Activated CD4-positive, alpha-beta T cell treated with anti-CD3 and anti-CD28 coated beads, Interleukin-2, amount 10 ng/mL, durations not matched to agents 7 days and 5 days (primary cell): ENCODE results near the gene PCED1A. TPM values are rescaled to one million over a fixed set of nuclear protein-coding genes. Genes with fewer than 3 reads are reported as not detected.
A peak's percentile ranks its signal among the peaks of the same experiment; 100 is the strongest.
"Not testable (repeated sequence)": the region's sequence is repeated elsewhere in the genome, so short reads cannot be mapped to it uniquely, and the experiment has no call there.

ENCODE experiments used
- CTCF ChIA-PET: fragments of 350-600 bp; sonication (Branson Sonifier 250); formaldehyde crosslinking; loops from one replicate; lab custom pipeline; 2021; ENCODE audit warnings: antibody characterized with exemption; lab: Charles Lee
- POLR2A ChIA-PET: fragments of 350-600 bp; sonication (Branson Sonifier 250); formaldehyde crosslinking; loops from one replicate; lab custom pipeline; 2021; ENCODE audit warnings: antibody characterized with exemption; lab: Charles Lee
- DNase-seq: peaks from one replicate; pipeline ENCODE4 v3.0.0-alpha.2; 2020
- H3K27ac Mint-ChIP-seq: one replicate; pipeline ENCODE4 v1.8.0; 2021; ENCODE audit warnings: mild to moderate bottlenecking, moderate library complexity, mixed read lengths
- H3K27me3 Mint-ChIP-seq: one replicate; pipeline ENCODE4 v1.8.0; 2021; ENCODE audit warnings: mixed read lengths
- H3K36me3 Mint-ChIP-seq: one replicate; pipeline ENCODE4 v1.8.0; 2021; ENCODE audit warnings: low read depth, mixed read lengths
- H3K4me1 Mint-ChIP-seq: one replicate; pipeline ENCODE4 v1.8.0; 2021; ENCODE audit warnings: mixed read lengths
- H3K4me3 Mint-ChIP-seq: one replicate; pipeline ENCODE4 v1.8.0; 2021; ENCODE audit warnings: mild to moderate bottlenecking, moderate library complexity, mixed read lengths
- H3K9me3 Mint-ChIP-seq: one replicate; pipeline ENCODE4 v1.8.0; 2021; ENCODE audit warnings: mixed read lengths
- total RNA-seq, 2 experiments: library from RNA; stranded (reverse); gene quantifications; one replicate each; pipeline ENCODE4 v1.2.3, GENCODE V29; 2021

PCED1A gene
- total RNA-seq, 2 experiments from 2014 or later = 22.6 to 23.9 TPM

DNA sequence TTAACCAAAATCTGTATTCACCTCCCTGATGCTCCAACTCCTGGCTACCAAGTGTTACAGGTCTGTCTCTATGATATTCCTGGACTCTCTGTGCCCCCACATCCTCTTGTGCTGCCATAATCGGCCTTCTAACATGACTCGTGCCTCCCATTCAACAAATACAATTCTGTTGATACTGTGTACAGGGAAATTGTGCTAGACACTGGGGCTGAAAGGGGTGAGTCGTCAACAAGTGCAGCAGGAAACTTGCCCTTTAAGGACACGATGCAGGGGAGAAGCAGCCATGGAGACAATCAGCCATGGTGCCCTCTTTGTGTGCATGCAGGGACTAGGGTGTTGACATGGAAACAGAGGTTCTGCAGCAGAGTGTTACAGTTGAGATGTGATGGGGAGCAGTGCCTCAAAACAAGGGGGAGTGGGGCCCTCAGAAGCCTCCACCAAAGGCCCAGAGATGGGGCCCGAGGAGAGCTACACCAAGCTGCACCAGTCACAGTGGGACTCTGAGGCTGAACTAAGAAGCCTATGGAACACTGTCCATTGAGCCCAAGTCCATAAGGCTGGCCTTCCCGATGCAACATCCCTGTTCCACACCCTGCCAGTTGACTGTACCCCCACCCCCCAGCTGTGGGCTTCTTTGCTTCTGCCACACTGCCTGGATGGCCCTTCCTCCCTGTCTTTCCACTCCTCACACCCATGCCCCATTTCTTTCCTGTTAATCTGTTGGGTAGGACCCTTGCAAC lies 3.1 kb downstream of the PCED1A start:
- no peak overlapping the region for H3K27ac Mint-ChIP-seq
- peaks cover 16% of the 10 kb centered on the region for H3K4me1 Mint-ChIP-seq
- DNase-seq = no peak
- H3K4me3 Mint-ChIP-seq = no peak overlapping the region
- ChIA-PET POLR2A (no interaction called here), CTCF (interaction anchor here (1.8 kb wide), 1 partner anchor 10 kb away, joined by 4 read pairs; no protein-coding TSS in a partner anchor)
- peaks cover 2% of the 10 kb centered on the region for H3K9me3 Mint-ChIP-seq
- no peaks in the 10 kb centered on the region for H3K27me3 Mint-ChIP-seq
- peaks cover 8% of the 10 kb centered on the region for H3K36me3 Mint-ChIP-seq

DNA sequence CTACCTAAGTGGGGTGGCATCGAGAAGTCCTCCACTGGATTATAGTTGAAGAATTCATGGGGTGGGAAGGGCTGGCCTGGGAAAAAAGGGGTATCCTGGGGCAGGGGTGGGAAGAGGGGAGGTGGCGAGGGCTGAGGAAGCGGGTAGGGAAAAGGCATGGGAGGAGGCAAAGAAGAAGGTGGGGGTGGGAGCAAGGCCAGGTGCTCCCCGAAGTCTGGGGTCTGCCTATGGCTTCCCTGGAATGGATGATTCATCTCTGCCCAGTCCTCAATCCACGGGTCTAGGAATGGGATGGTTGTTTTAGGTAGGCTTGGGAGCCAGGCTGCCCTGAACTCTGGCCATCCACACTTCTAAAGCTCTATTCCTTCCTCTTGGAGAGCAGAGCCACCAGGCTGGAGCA lies 4.4 kb downstream of the PCED1A start:
- Mint-ChIP-seq H3K9me3 (peaks cover 2% of the 10 kb centered on the region), H3K27ac (no peak overlapping the region), H3K4me3 (no peak overlapping the region), H3K36me3 (peaks cover 8% of the 10 kb centered on the region), H3K27me3 (no peaks in the 10 kb centered on the region), H3K4me1 (peaks cover 13% of the 10 kb centered on the region)
- ChIA-PET POLR2A (no interaction called here), CTCF (interaction anchor here (0.6 to 0.9 kb wide), 3 partner anchors 13 to 84 kb away, joined by 3 to 4 read pairs (median 3); no protein-coding TSS in a partner anchor)
- no peak for DNase-seq

DNA sequence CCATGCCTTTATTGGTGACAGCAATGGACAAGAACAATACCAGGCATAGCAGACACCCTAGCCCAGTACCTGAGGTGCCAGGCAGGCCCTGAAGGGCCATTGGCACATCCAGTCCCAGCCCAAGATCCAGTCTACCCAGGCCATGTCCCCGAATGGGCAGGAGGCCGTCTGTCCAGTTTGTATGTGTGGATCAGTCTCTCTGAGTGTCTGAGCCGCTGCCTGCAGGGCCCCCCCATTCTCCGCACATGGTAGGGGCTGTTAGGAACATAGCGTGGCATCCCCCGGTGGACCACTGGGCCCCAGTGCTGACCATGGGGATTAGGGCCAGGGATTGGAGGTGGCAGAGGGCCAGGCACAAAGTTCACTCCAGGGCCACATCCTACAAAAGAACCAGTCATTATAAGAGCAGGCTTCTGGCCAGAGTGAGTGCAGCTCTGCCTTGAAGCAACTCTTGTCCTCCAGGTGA lies 5.1 kb downstream of the PCED1A start:
- Mint-ChIP-seq H3K36me3 (peaks cover 8% of the 10 kb centered on the region), H3K27me3 (no peaks in the 10 kb centered on the region), H3K9me3 (peaks cover 2% of the 10 kb centered on the region), H3K27ac (no peak overlapping the region), H3K4me1 (peaks cover 13% of the 10 kb centered on the region), H3K4me3 (no peak overlapping the region)
- DNase-seq = no peak
- POLR2A ChIA-PET = no interaction called here
- CTCF ChIA-PET = interaction anchor here (0.6 to 1.0 kb wide), 2 partner anchors 17 to 84 kb away, joined by 3 read pairs; no protein-coding TSS in a partner anchor

DNA sequence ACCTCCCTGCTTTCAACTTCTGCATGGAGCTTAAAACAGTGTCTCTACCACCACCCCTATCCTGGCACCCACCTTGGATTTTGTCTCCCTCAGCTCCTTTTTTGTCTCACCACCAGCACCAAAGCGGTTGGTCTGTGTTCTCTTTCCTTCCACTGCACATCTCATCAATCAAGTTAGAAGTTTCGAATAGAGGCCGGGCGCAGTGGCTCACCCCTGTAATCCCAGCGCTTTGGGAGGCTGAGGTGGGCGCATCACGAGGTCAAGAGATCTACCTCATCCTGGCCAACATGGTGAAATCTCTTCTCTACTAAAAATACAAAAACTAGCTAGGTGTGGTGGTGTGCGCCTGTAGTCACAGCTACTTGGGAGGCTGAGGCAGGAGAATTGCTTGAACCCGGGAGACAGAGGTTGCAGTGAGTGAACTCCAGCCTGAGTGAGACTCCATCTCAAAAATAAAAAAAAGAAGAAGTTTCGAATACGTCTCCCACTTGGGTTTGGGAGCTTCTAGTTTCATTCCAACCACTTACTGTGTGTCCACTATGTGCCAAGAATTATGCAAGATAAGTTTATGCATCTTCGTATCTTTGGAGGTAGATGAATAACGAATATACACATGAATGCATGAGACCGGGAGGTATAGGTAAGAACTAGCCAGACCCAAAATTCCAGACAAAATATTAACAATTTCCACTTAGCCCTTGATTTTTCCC lies 5.9 kb downstream of the PCED1A start:
- peaks cover 10% of the 10 kb centered on the region for H3K4me1 Mint-ChIP-seq
- no peak overlapping the region for H3K27ac Mint-ChIP-seq
- peaks cover 2% of the 10 kb centered on the region for H3K9me3 Mint-ChIP-seq
- no peak for DNase-seq
- H3K27me3 Mint-ChIP-seq = peaks cover 2% of the 10 kb centered on the region
- H3K36me3 Mint-ChIP-seq = peaks cover 8% of the 10 kb centered on the region
- ChIA-PET CTCF (interaction anchor here (1.0 kb wide), 1 partner anchor 18 kb away, joined by 3 read pairs; no protein-coding TSS in a partner anchor), POLR2A (no interaction called here)
- no peak overlapping the region for H3K4me3 Mint-ChIP-seq

DNA sequence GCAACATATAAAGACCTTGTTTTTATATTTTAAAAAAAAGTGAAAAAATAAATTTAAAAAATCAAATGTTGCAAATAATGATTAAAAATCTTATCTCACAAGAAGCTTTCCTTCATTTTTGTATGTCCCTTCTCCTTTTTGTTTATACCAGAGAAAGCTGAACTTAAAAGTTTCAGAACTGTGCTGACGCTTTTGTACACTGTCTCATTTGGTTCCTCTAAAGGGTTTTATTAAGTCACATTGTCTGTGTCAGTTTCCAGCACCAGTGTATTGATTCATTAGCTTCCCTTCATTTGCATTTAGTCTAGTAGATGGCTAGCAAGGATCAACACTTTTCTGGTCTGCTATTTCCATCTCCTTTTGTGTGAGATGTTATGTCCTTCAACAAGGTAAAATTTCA lies 6.7 kb downstream of the PCED1A start:
- peaks cover 6% of the 10 kb centered on the region for H3K4me1 Mint-ChIP-seq
- H3K27me3 Mint-ChIP-seq = peaks cover 10% of the 10 kb centered on the region
- ChIA-PET CTCF (no interaction called here), POLR2A (no interaction called here)
- no peak overlapping the region for H3K4me3 Mint-ChIP-seq
- H3K36me3 Mint-ChIP-seq = peaks cover 3% of the 10 kb centered on the region
- no peak overlapping the region for H3K27ac Mint-ChIP-seq
- no peak for DNase-seq
- no peaks in the 10 kb centered on the region for H3K9me3 Mint-ChIP-seq

DNA sequence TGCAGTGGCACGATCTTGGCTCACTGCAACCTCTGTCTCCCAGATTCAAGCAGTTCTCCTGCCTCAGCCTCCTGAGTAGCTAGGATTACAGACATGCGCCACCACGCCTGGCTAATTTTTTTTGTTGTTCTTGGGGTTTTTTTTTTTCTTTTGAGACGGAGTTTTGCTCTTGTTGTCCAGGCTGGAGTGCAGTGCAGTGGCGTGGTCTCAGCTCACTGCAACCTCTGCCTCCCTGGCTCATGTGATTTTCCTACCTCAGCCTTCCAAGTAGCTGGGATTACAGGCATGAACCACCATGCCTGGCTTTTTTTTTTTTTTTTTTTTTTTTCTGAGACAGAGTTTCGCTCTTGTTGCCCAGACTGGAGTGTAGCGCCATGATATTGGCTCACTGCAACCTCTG lies 9.2 kb downstream of the PCED1A start:
- H3K4me1 Mint-ChIP-seq = peaks cover 13% of the 10 kb centered on the region
- H3K27me3 Mint-ChIP-seq = peaks cover 34% of the 10 kb centered on the region
- CTCF ChIA-PET = interaction anchor here (0.6 kb wide), 1 partner anchor 673 kb away, joined by 5 read pairs; no protein-coding TSS in a partner anchor
- H3K9me3 Mint-ChIP-seq, H3K27ac Mint-ChIP-seq, H3K4me3 Mint-ChIP-seq, POLR2A ChIA-PET, DNase-seq, H3K36me3 Mint-ChIP-seq: not testable (repeated sequence)

DNA sequence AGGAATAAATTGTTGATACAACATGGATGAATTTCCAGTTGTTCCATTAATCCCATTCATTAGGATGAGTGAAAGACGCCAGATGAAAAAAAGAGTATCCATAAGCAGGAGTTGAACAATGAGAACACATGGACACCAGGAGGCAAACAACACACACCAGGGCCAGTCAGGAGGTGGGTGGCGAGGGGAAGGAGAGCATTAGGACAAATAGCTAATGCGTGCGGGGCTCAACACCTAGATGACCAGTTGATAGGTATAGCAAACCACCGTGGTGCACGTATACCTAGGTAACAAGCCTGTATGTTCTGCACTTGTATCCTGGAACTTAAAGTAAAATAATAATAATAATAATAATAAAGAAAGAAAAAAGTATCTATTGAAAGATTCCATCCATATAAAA lies 11.1 kb downstream of the PCED1A start:
- ChIA-PET POLR2A (no interaction called here), CTCF (no interaction called here)
- H3K4me1 Mint-ChIP-seq = peaks cover 19% of the 10 kb centered on the region
- H3K9me3 Mint-ChIP-seq = no peaks in the 10 kb centered on the region
- no peak overlapping the region for H3K4me3 Mint-ChIP-seq
- H3K27ac Mint-ChIP-seq = no peak overlapping the region
- H3K36me3 Mint-ChIP-seq = peaks cover 3% of the 10 kb centered on the region
- no peak for DNase-seq
- H3K27me3 Mint-ChIP-seq = peaks cover 39% of the 10 kb centered on the region

DNA sequence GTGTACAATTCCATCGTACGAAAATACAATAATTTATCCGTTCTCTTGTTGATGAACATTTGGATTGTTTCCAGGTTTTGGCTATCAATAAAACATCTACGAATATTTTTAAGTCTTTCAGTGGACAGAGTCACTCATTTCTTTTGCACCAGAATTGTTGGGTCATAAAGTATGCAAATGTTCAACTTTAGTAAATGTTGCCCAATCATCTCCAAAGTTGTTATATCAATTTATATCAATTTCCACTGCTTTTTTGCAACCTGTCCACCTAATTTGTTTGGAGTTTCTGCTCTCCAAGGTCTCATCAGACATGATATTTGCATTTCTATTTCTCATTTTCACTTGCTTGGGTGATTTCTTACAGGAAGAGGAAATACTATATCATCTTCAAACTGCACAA lies 13.8 kb downstream of the PCED1A start:
- H3K4me3 Mint-ChIP-seq = no peak overlapping the region

DNA sequence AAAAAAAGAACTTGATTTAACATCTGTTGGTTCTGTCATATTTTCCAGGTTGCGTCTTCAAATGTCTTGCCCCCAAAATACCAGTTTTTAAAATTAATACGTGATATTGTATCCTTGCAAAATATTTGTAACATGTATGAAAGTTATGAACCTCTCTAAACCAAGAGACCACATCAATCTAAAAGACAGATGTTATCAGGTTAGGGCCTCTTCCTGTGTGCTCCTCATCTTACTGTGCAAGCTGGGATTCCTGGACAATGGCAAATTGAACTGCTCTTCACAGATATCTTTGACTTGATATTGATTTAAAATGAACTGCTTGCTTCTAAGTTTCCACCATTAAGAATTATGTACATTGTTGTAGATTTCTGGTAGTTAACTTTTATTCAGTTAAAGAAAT lies 14.7 kb downstream of the PCED1A start:
- H3K4me3 Mint-ChIP-seq = no peak overlapping the region
- no peaks in the 10 kb centered on the region for H3K9me3 Mint-ChIP-seq
- no peak overlapping the region for H3K27ac Mint-ChIP-seq
- no peak for DNase-seq
- peaks cover 47% of the 10 kb centered on the region for H3K27me3 Mint-ChIP-seq
- peaks cover 26% of the 10 kb centered on the region for H3K4me1 Mint-ChIP-seq
- ChIA-PET POLR2A (no interaction called here), CTCF (interaction anchor here (0.6 kb wide), 1 partner anchor 1164 kb away, joined by 3 read pairs; no protein-coding TSS in a partner anchor)
- no peaks in the 10 kb centered on the region for H3K36me3 Mint-ChIP-seq

More for the DNA sequence above, 13.8 kb downstream of the PCED1A start:
- ChIA-PET CTCF (interaction anchor here (1.4 kb wide), 1 partner anchor 12 kb away, joined by 4 read pairs; no protein-coding TSS in a partner anchor), POLR2A (no interaction called here)
- H3K4me1 Mint-ChIP-seq = peaks cover 23% of the 10 kb centered on the region
- H3K27me3 Mint-ChIP-seq = peaks cover 43% of the 10 kb centered on the region
- H3K36me3 Mint-ChIP-seq = no peaks in the 10 kb centered on the region
- no peak overlapping the region for H3K27ac Mint-ChIP-seq
- no peak for DNase-seq
- no peaks in the 10 kb centered on the region for H3K9me3 Mint-ChIP-seq

DNA sequence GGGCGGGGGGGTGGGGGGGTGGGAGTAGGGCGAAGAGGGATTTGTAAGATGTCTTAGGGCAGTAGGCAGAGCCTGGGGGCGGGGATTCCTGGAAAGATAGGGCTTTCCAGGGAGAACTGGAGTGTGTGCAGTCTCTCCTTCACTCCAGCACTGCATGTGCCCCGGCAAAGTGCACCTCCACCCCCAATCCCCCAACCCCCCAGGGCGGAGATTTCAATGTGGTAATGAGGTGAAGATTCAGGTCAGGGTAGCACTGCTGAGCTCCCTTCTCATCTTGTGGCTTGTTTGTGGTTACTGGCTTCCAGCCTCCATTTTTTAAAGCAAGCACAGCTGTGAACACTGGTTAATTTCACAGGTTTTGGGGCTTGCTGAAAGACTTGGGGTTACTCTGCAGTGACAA lies 18.4 kb downstream of the PCED1A start:
- peaks cover 4% of the 10 kb centered on the region for H3K36me3 Mint-ChIP-seq
- ChIA-PET CTCF (no interaction called here), POLR2A (no interaction called here)
- peaks cover 33% of the 10 kb centered on the region for H3K4me1 Mint-ChIP-seq
- H3K27ac Mint-ChIP-seq = peak overlapping the region; percentile 41
- DNase-seq = peak; percentile 76
- no peaks in the 10 kb centered on the region for H3K9me3 Mint-ChIP-seq
- H3K27me3 Mint-ChIP-seq = peaks cover 46% of the 10 kb centered on the region
- H3K4me3 Mint-ChIP-seq = peak overlapping the region; percentile 36

DNA sequence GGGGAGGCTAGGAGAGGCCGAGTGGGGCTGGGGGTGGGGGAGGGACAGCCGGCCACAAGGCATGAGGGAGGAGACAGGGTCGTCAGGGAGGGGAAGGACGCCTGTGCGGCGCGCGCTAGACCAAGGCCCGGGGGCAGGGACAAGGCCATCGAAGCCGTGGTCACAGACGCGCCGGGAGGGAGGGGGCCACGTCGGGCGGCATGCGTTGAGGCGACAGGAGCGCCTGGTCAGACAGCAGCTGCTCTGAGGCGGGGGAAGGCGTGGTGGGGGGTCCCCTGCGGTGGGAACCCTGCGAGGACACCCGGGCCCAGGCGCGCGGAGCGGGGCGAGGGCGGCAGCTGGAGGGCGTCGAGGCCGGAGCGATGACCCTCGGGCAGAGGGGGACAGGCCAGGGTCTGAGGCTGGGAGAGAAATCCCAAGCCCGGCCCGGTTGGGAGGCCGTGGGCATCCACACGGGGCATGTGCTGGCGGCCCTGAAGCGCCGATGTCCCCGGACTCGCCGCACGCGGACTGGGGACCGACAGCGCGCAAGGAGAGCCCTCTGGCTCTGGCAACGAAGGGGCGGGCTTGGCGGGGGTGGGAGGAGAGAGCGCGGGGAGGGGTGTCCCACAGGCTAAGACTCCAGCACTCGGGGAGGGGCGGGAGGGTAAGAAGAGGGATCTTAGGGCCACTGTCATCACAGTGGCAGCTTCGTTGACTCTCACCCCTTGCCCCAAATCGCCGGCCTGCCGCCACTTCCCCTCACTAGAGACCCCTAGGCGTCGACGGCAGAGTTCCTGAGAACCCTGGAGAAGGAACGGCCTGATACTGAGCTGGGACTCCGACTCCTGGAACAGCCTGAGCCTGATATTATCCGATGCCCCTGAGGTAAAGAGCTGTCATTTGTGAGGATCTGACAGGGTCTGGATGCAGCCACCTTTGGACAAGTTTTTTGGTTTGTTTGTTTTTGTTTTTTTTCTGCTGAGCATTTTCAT lies 19.3 kb downstream of the PCED1A start:
- no peaks in the 10 kb centered on the region for H3K9me3 Mint-ChIP-seq
- no peak overlapping the region for H3K27ac Mint-ChIP-seq
- POLR2A ChIA-PET = no interaction called here
- peak overlapping the region; percentile 34 for H3K4me3 Mint-ChIP-seq
- peaks cover 4% of the 10 kb centered on the region for H3K36me3 Mint-ChIP-seq
- CTCF ChIA-PET = no interaction called here
- DNase-seq = no peak
- peaks cover 42% of the 10 kb centered on the region for H3K27me3 Mint-ChIP-seq
- H3K4me1 Mint-ChIP-seq = peaks cover 24% of the 10 kb centered on the region
